ENCODE measurements around the gene VEGFB.

Gene VEGFB

DNA sequence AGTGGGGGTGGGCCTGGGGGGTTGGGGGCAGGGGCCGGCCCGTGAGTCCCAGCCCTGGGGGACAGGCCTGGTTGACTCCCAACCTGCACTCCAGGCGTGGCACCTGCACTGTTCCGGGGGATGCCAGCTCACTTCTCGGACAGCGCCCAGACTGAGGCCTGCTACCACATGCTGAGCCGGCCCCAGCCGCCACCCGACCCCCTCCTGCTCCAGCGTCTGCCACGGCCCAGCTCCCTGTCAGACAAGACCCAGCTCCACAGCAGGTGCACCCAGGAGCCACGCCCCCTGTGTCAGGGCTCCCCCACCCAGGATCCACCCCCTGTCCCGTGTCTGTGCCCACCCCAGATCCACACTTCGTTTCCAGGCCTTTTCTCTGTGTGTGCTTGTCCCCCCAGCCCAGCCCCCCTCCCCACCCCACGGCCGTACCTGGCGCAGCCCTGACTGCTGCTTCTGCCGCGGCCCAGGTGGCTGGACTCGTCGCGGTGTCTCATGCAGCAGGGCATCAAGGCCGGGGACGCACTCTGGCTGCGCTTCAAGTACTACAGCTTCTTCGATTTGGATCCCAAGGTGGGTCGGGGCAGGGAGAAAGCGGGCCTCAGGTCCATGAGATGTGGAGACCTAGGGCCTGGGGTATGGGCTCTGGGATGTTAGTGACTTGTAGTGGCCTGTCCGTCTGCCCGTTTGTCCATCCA lies 23.1 kb upstream of the VEGFB start:
- no peak for DNase-seq (ENCODE audit: low read depth)

DNA sequence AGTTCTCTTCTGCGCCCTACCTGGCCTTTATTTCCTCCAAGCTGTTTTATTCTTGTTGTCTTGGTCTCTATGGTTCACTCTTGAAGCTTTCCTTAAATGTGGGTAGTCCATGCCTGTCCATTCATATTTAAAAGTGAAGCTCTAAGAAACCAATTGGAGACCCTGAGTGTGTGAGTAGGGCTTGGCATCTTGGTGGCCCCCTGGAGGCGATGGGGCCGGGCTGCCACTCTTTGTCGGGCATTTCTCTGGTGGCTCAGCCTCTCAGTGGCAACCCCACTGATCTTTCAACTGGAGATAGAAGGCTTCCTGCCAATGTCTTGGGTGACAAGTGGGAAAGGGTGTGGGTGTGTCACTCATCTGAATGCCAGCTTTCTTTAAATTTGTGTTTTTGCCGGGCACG lies 17.5 kb upstream of the VEGFB start:
- DNase-seq (ENCODE audit: low read depth): no peak

DNA sequence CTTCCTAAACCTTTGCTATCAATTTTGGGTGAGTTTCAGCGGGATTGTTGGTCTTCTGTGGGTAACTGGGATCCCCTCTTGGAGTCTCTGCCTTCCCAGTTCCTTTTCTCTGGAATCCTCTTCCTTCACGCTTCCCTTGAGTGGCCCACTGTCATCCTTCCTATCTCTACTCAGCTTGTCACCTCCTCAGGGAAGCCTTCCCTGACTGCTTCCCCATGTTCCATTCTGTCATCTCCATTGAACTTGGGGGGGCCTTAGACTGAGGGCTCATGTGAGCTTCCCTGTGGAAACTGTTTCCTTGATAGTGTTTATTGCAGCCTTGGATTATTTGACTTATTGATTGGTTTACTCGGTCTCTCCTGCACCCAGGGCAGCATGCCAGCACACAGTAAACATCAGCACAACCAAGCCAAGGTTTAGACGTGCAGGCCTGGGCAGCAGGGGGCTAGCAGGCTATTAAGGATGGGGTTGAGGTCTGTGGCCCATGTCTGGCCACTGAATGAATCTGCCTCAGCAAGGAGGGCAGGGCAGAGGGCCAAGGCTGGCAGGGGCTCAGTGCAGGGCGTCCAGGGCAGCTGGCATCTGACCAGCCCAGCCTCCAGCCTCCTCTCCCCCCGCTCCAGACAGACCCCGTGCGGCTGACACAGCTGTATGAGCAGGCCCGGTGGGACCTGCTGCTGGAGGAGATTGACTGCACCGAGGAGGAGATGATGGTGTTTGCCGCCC lies 15.6 kb upstream of the VEGFB start:
- DNase-seq (ENCODE audit: low read depth): no peak

DNA sequence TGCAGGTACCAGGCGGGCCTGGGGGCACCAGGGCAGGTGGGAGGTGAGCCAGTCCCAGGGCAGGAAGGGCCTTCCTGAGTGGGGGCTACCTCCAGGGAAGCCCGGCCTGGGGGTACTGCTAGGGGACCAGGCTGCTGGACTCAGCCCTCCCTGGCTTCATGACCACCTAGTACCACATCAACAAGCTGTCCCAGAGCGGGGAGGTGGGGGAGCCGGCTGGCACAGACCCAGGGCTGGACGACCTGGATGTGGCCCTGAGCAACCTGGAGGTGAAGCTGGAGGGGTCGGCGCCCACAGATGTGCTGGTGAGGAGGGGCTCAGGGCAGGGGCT lies 15.1 kb upstream of the VEGFB start:
- DNase-seq (ENCODE audit: low read depth): no peak

DNA sequence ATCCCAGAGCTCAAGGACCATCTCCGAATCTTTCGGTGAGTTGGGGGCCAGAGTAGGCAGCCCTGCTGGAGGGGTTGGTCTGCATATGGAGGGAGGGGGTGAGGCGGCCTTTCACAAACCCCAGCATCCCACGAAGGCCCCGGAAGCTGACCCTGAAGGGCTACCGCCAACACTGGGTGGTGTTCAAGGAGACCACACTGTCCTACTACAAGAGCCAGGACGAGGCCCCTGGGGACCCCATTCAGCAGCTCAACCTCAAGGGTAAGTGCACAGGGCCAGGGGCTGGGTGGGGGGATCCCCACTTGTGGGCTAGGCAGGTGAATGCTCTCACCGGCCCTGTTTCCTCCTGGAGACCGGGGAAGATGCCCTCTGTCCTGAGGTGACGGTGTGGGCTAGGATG lies 14.6 kb upstream of the VEGFB start:
- no peak for DNase-seq (ENCODE audit: low read depth)

DNA sequence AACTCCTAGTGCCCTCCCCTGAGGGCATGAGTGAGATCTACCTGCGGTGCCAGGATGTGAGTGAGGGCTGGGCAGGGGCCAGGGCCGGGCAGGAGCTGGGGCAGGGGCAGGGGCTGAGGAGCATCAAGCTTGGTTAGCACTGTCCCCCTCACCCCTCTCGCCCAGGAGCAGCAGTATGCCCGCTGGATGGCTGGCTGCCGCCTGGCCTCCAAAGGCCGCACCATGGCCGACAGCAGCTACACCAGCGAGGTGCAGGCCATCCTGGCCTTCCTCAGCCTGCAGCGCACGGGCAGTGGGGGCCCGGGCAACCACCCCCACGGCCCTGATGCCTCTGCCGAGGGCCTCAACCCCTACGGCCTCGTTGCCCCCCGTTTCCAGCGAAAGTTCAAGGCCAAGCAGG lies 14.1 kb upstream of the VEGFB start:
- no peak for DNase-seq (ENCODE audit: low read depth)

DNA sequence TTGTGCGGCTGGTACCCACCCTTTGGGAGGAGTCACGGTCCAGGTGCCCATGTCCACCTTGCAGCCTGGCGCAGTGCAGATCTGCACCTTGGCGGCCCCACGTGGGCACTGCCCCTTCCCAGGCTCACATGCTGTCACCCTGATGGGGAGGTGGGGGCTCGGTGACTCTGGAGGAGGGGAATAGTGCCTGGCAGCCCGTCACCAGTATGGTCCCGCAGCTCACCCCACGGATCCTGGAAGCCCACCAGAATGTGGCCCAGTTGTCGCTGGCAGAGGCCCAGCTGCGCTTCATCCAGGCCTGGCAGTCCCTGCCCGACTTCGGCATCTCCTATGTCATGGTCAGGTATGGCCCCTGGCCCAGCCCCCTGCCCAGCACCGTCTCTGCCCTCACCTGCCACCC lies 13.6 kb upstream of the VEGFB start:
- DNase-seq (ENCODE audit: low read depth): no peak

DNA sequence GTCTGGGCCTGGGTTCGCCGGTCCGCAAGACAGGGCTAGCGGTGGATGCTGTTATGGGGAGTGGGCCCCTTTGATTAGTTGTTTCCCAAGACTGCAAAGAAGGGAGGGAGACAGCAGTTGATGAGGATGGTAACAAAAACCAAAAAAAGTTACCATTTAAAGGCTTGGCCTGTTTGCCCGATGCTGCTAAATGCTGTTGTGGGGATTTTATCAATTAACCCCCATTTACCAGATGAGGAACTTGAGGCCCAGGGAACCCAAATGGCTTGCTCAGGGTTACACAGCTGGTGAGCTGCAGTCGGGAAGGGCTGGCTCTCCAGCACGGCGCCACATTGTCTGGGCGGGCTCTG lies 11.8 kb upstream of the VEGFB start:
- no peak for DNase-seq (ENCODE audit: low read depth)

DNA sequence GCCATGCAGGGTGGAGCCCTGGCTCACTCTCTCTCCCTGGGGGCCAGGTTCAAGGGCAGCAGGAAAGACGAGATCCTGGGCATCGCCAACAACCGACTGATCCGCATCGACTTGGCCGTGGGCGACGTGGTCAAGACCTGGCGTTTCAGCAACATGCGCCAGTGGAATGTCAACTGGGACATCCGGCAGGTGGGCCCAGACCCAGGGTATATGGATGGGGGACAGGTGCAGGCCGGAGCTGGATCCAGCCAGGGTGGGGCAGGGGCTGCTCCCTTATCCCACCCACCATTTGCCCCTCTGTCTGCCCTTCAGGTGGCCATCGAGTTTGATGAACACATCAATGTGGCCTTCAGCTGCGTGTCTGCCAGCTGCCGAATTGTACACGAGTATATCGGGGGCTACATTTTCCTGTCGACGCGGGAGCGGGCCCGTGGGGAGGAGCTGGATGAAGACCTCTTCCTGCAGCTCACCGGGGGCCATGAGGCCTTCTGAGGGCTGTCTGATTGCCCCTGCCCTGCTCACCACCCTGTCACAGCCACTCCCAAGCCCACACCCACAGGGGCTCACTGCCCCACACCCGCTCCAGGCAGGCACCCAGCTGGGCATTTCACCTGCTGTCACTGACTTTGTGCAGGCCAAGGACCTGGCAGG lies 11.3 kb upstream of the VEGFB start:
- no peak for DNase-seq (ENCODE audit: low read depth)

DNA sequence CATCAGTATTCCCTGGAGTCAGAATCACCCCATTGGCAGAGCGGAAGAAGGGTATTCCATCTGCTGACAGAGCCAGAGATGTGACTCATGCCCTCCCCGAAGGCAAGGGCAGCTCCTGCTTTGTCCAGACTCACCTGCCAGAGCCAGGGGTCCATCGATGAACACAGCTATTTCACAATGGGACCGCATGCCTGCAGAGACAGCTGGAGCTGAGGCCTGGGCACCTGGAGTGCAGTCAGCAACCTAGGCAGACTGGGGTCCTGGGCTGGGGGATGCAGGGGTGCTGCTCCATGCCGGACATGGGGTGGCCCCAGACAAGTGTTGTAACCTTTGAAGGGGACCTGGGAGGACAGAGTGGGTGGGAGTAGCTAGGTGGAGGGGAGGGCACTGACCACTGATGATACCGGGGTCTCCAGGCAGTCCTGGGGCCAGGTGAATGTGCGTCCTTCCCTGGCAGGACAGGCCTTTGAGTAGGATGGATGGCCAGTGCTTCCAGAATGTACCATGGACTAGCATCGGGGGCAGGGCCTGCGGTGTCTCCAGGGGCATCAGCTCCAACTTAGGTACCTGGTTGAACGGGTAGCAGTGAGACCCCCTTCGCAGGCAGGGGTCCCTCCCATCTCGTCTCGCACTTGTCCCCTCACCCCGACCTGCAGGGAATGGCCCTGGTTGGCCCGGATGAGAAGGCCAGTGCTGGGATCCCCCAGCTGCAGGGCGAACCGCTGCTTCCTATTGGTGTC lies 10.1 kb upstream of the VEGFB start:
- no peak for DNase-seq (ENCODE audit: low read depth)

DNA sequence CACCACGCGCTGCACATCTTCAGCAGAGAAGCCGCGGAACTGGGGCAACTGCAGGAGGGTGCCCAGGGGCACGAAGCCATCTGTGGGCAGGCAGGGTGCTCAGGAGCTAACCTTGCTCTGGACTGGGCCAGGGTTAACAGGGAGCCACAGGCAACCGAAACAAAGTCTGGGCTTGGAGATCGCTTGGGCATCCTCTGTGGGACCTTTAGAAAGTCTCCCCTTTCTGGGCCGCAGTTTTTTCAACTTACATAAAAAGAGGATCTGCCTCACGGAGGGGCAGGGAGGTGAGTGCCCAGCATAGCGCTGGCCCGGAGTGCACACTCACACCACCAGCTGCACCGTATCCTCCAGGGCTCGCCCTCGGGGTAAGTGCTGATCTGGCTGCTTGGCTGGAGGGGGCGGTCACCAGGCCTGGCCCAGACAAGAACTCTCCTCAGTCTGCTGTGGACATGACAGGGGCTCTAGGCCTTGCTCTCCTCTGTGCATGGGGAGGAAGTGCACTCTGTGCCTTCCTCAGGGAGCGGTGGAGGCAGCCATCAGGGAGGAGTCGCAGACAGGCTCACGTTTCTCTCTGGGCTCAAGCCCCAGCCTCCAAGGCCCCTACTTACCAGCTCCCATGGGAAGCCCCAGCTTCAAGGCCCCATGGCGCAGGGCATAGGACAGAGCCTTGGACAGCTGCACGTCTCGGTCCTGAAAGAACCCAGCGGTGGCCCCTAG lies 9.3 kb upstream of the VEGFB start:
- no peak for DNase-seq (ENCODE audit: low read depth)

DNA sequence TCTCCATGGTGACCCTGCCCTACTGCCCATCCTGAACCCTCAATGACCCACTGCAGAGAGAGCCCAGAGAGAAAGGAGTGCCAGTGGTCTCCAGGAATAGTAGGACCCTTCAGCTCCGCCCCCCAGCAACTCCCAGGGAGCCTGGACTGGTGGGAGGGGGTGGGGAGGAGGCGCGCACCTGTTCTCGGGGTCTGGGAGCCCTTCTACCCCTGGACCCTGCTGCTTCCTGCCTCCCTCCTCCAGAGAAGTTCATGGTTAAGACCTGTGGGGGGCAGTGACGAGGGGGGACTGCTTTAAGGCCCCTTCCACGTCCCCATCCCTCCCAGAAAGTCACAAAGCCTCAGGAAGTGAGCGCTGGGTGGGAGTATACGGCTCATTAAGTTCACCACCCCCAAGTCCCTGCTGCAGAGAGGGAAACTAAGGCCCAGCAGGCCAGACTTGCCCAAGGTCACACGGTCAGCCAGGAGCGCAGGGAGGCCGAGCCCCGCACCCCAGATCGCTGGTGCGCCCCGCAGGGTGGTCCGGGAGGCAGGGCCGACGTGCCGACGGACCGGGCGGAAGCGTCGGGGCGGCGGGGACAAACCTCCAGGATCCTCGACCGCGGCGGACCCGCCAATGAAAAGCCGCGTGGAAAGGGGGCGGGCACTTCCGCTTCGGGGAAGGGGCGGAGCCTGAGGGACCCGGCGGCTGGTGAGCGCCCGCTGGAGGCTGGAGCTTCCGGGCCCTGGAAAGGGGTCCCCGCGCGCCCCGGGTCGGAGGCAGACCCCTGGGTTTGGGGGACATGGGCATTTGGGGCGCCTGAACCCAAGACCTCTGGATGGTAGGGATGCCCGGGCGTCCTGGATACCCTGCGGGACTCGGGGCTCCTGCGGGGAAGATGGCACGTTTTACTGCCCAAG lies 8.5 kb upstream of the VEGFB start, which contains the start of the genes NUDT22 and TRPT1:
NUDT22 (plus strand) TSS at position 667 of the 899 bp plus-strand sequence. CDS start 379 bp downstream, outside the sequence.
TRPT1 (minus strand) TSS at position 579 of the 899 bp plus-strand sequence; CDS start at position 253, 326 bp downstream.
- no peak for DNase-seq (ENCODE audit: low read depth)

DNA sequence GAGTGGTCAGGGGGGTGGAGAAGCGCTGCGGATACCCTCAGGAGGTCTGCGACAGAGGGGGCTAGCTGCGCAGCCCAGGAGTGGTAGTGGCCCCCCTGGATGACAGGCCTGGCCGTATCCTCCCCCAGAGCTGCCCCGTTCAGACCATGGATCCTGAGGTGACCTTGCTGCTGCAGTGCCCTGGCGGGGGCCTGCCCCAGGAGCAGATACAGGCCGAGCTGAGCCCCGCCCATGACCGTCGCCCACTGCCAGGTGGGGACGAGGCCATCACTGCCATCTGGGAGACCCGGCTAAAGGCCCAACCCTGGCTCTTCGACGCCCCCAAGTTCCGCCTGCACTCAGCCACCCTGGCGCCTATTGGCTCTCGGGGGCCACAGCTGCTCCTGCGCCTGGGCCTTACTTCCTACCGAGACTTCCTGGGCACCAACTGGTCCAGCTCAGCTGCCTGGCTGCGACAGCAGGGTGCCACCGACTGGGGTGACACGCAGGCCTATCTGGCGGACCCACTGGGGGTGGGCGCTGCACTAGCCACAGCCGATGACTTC lies 7.8 kb upstream of the VEGFB start:
- DNase-seq (ENCODE audit: low read depth): no peak

DNA sequence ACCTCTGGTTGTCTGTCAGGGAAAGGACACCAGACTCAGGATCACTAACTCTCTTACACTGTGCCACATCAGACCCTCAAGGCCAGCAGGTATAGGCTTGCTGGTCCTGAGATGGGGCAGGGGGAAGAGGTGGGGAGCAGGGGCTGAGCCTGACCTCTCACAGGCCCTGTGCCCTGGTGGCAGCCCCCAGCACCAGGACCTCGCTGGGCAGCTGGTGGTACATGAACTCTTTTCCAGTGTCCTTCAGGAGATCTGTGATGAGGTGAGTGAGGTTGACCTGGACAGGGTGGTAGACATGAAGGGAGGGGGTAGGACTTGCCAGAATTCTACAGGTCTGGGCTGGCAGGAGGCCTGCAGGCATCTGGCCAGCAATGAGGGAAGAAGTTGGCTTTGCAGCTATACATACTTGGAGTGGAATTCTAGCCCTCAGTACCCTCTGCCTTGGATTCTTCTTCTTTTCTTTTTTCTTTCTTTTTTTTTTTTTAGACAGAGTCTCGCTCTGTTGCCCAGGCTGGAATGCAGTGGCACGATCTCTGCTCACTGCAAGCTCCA lies 6.9 kb upstream of the VEGFB start:
- no peak for DNase-seq (ENCODE audit: low read depth)

DNA sequence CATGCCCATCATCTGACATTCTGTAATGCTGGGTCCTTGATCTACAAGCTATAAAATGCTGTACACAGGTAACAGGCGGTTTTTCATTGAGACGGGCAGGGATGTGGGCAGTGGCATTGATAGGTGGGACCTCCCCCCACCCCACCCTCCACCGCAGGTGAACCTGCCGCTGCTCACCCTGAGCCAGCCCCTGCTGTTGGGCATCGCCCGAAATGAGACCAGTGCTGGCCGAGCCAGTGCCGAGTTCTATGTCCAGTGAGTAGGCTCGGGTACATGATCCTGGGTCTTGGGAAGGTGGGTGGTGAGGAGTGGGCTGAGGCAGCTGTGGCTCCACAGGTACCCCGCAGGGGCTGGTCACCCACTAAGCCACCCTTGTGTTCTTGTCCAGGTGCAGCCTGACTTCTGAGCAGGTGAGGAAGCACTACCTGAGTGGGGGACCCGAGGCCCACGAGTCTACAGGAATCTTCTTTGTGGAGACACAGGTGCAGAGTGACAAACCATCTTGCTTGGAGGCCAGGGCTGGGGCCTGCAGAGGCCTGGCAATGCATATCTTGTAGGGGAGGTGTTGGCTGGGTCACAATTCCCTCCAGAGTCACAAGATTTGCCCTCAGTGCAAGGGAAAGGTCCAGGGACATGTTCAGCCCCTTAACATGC lies 5.2 kb upstream of the VEGFB start:
- no peak for DNase-seq (ENCODE audit: low read depth)

DNA sequence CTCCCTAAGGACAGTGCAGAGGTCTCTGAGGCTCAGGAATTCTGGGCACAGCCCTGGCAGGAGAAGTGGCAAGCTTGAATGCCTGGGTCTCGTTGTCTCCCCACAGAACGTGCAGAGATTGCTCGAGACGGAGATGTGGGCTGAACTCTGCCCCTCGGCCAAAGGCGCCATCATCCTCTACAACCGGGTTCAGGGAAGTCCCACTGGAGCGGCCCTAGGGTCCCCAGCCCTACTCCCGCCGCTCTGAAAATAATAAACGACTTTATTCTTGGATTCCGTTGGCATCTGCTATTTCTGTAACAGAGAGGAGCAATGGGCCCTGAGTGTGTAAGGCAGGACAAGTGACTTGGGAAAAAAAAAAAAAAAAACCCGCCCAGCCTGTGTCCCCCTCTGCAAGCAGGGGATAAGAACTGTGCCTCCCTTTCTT lies 4.6 kb upstream of the VEGFB start:
- no peak for DNase-seq (ENCODE audit: low read depth)

DNA sequence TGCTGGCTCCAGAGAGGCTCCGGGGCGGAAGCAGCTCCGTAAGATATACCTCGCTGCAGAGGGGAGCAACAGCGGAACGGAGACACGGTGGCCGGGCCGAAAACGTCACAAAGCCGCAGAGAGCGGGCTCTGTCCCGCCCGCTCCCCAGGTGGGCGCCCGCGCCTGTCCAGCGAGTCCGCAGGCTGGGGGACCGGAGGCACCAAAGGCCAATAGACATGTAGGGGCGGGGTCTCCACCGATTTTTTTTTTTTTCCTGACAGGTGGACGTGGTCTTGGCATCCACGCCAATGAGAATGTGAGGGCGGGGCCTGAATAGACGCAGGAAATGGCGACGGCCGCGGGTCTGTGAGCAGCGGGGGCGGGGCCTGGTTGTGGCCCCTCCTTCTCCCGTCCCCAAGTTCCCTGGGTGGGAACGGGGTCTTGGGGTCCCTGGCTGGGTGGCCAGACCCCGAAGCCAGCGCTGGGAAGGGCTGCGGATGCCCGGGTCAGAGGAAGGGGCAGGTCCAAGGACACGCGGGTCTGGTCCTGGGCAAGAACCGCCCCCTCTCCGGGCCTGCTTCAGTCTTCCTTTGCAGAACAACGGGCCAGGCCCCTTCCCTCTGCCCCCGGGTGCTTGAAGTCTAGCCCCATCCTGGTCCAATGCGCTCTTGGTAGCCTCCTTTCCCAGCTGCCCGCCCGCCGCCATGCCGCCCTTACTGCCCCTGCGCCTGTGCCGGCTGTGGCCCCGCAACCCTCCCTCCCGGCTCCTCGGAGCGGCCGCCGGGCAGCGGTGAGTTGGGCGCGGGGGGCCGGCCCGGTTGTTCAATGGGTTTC lies 4.0 kb upstream of the VEGFB start, which contains the start of gene DNAJC4:
DNAJC4 (plus strand) TSS at position 378 of the 814 bp plus-strand sequence; CDS start at position 685, 307 bp downstream.
- no peak for DNase-seq (ENCODE audit: low read depth)

DNA sequence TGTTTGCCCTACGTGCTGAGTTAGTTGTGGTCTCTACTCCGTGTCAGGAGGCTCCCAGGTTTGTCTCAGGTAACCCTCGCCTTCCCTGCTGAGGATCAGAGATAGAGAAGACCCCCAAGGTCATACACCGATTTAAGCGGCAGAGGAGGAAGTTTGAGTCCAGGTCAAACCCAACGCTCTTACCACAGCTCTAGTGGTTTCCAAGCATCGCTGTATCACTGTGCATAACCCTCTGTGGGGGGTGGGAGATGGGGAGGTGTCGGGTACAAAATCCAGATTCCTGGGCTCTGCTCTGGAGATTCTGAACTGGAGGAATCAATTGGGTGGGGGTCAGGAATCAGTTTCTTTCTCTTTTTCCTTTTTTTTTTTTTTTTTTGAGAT lies 3.4 kb upstream of the VEGFB start:
- DNase-seq (ENCODE audit: low read depth): no peak

DNA sequence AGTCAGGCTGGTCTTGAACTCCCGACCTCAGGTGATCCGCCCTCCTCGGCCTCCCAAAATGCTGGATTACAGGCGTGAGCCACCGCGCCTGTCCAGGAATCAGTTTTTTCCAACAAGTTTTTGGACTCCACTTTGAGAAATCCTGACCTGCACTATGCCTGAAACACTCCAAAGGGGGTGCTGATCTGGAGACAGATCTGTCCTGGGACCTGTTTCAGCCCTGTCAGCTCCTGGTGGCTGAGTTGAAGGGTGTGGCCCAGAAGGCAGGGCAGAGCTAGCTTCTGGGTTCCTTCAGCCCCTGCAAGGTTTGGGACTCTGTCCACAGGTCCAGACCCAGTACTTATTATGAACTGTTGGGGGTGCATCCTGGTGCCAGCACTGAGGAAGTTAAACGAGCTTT lies 2.8 kb upstream of the VEGFB start:
- DNase-seq (ENCODE audit: low read depth): no peak

Measured in HS-5 (cell line).